Caco-2 (cell line): ENCODE data around the gene SLC5A2. TPM values are rescaled to one million over a fixed set of nuclear protein-coding genes. Genes with fewer than 3 reads are reported as not detected.

ENCODE experiments used
- BruUV-seq: library from RNA; stranded (reverse); fragments of 400-500 nt; replicated peaks from 2 replicates; lab custom pipeline; 2021; lab: Mats Ljungman, UMichigan
- CTCF ChIA-PET: fragments of 300-600 bp; sonication (Branson Sonifier 250); formaldehyde crosslinking; loops from one replicate; lab custom pipeline; 2022; ENCODE audit warnings: antibody characterized with exemption; lab: Charles Lee
- POLR2A ChIA-PET: fragments of 300-600 bp; sonication (Branson Sonifier 250); formaldehyde crosslinking; loops from one replicate; lab custom pipeline; 2022; ENCODE audit warnings: antibody characterized with exemption; lab: Charles Lee
- DNase-seq, 2 experiments: peaks; one replicate each; pipeline versions ENCODE4 v3.0.0 to v3.0.0-alpha.2; 2020 to 2022
- H3K27me3 ChIP-seq: replicated peaks from 2 replicates; pipeline ENCODE4 v1.6.0; 2011; ENCODE audit warnings: low read length; ENCODE audit not compliant: control insufficient read depth, insufficient read depth
- H3K36me3 ChIP-seq: 2 replicates; pipeline ENCODE4 v1.5.1; 2011; ENCODE audit warnings: low read length; ENCODE audit not compliant: control insufficient read depth, insufficient read depth
- H3K4me1 ChIP-seq: fragments of 250-450 bp; sonication (Bioruptor Pico); 2 replicates; pipeline ENCODE4 v1.5.1; 2020; ENCODE audit warnings: mild to moderate bottlenecking
- H3K4me3 ChIP-seq: 2 replicates; pipeline ENCODE4 v1.5.1; 2011; ENCODE audit warnings: low read depth, mild to moderate bottlenecking, control low read depth, low read length
- H3K9me3 ChIP-seq: fragments of 250-450 bp; sonication (Bioruptor Pico); 2 replicates; pipeline ENCODE4 v1.5.1; 2020; ENCODE audit warnings: mild to moderate bottlenecking, moderate library complexity
- H3K27ac Mint-ChIP-seq: one replicate; pipeline ENCODE4 v1.8.0; 2022; ENCODE audit warnings: mixed read lengths; ENCODE audit not compliant: unreplicated experiment
- H3K27me3 Mint-ChIP-seq: one replicate; pipeline ENCODE4 v1.8.0; 2022; ENCODE audit warnings: mixed read lengths; ENCODE audit not compliant: insufficient read depth, unreplicated experiment
- H3K36me3 Mint-ChIP-seq: one replicate; pipeline ENCODE4 v1.8.0; 2022; ENCODE audit warnings: mild to moderate bottlenecking, mixed read lengths; ENCODE audit not compliant: insufficient read depth, unreplicated experiment
- H3K4me1 Mint-ChIP-seq: one replicate; pipeline ENCODE4 v1.8.0; 2022; ENCODE audit warnings: low read depth, mixed read lengths; ENCODE audit not compliant: unreplicated experiment
- H3K4me3 Mint-ChIP-seq: one replicate; pipeline ENCODE4 v1.8.0; 2022; ENCODE audit warnings: mild to moderate bottlenecking, moderate library complexity, mixed read lengths; ENCODE audit not compliant: unreplicated experiment
- H3K9me3 Mint-ChIP-seq: one replicate; pipeline ENCODE4 v1.8.0; 2022; ENCODE audit warnings: mixed read lengths; ENCODE audit not compliant: unreplicated experiment
- CTCF ChIP-seq, 2 experiments: fragments of 200-600 bp in 1 of 2; IDR thresholded peaks; 1 replicate in 1 of 2; 2 replicates in 1 of 2; pipeline versions ENCODE4 v1.5.1 to v1.8.0; 2011 to 2022; ENCODE audit warnings: antibody characterized with exemption in 1 of 2, control low read depth in 1 of 2, inconsistent platforms in 1 of 2, low read depth in 1 of 2, low read length in 1 of 2, mild to moderate bottlenecking in 1 of 2, moderate library complexity in 1 of 2; ENCODE audit not compliant: insufficient read depth in 1 of 2, severe bottlenecking in 1 of 2, unreplicated experiment in 1 of 2
- intact Hi-C: fragments of 100-400 bp; cut with micrococcal nuclease; formaldehyde crosslinking; loops from one replicate; pipeline ENCODE4 v1.10.0; 2022; ENCODE audit not compliant: unreplicated experiment
- total RNA-seq: library from RNA; stranded (reverse); gene quantifications from 2 replicates; pipeline ENCODE4 v1.2.3, GENCODE V29; 2022

Gene SLC5A2
- total RNA-seq, 1 experiment from 2014 or later, result 3.0 TPM

GRCh38 chr16:31532120-31532519 is 49.2 kb downstream of the SLC5A2 start:
- no peaks in the 10 kb centered on the region for H3K36me3 ChIP-seq
- Mint-ChIP-seq H3K36me3 (no peaks in the 10 kb centered on the region), H3K27ac (no peak overlapping the region), H3K9me3 (no peaks in the 10 kb centered on the region), H3K4me3 (no peak overlapping the region), H3K27me3 (peaks cover 11% of the 10 kb centered on the region), H3K4me1 (no peaks in the 10 kb centered on the region)
- H3K4me3 ChIP-seq, result no peak overlapping the region
- no TSS peak for BruUV-seq
- ChIA-PET POLR2A (no interaction called here), CTCF (no interaction called here)
- no peaks in the 10 kb centered on the region for H3K27me3 ChIP-seq
- no peak for TF ChIP-seq CTCF (IDR thresholded peaks at IDR 0.05; ENCODE audit: insufficient read depth in 1 of 2, low read depth in 1 of 2, low read length in 1 of 2, severe bottlenecking in 1 of 2, unreplicated experiment in 1 of 2)
- no peaks in the 10 kb centered on the region for H3K9me3 ChIP-seq
- DNase-seq, result no peak
- no peaks in the 10 kb centered on the region for H3K4me1 ChIP-seq
- intact Hi-C loops, result no loop called here

- no peak for TF ChIP-seq CTCF (IDR thresholded peaks at IDR 0.05; ENCODE audit: insufficient read depth in 1 of 2, low read depth in 1 of 2, low read length in 1 of 2, severe bottlenecking in 1 of 2, unreplicated experiment in 1 of 2)
- Histone ChIP-seq H3K27me3 (no peaks in the 10 kb centered on the region), H3K4me3 (no peak overlapping the region), H3K4me1 (no peaks in the 10 kb centered on the region), H3K9me3 (no peaks in the 10 kb centered on the region), H3K36me3 (no peaks in the 10 kb centered on the region)
- Mint-ChIP-seq H3K27me3 (peaks cover 6% of the 10 kb centered on the region), H3K9me3 (no peaks in the 10 kb centered on the region), H3K36me3 (no peaks in the 10 kb centered on the region), H3K27ac (no peak overlapping the region), H3K4me1 (no peaks in the 10 kb centered on the region), H3K4me3 (no peak overlapping the region)
- DNase-seq, result no peak
- no TSS peak for BruUV-seq
- ChIA-PET POLR2A (no interaction called here), CTCF (no interaction called here)
- intact Hi-C loops, result no loop called here
These were observed 50.0 kb downstream of the SLC5A2 start for GRCh38 chr16:31532896-31533295.

- CTCF ChIA-PET, result interaction anchor here (0.6 kb wide), 1 partner anchor 320 kb away, joined by 6 read pairs; no protein-coding TSS in a partner anchor
- Histone ChIP-seq H3K36me3 (no peaks in the 10 kb centered on the region), H3K4me1 (no peaks in the 10 kb centered on the region), H3K4me3 (no peak overlapping the region), H3K9me3 (no peaks in the 10 kb centered on the region), H3K27me3 (no peaks in the 10 kb centered on the region)
- TF ChIP-seq CTCF (IDR thresholded peaks at IDR 0.05; ENCODE audit: insufficient read depth in 1 of 2, low read depth in 1 of 2, low read length in 1 of 2, severe bottlenecking in 1 of 2, unreplicated experiment in 1 of 2), result no peak
- no peaks in the 10 kb centered on the region for H3K36me3 Mint-ChIP-seq
- no peak overlapping the region for H3K4me3 Mint-ChIP-seq
- intact Hi-C loops, result no loop called here
- POLR2A ChIA-PET, result no interaction called here
- H3K27ac Mint-ChIP-seq, result no peak overlapping the region
- no TSS peak for BruUV-seq
- peaks cover 3% of the 10 kb centered on the region for H3K27me3 Mint-ChIP-seq
- DNase-seq, result no peak
- no peaks in the 10 kb centered on the region for H3K9me3 Mint-ChIP-seq
- H3K4me1 Mint-ChIP-seq, result no peaks in the 10 kb centered on the region
These were observed 52.8 kb downstream of the SLC5A2 start for GRCh38 chr16:31535737-31536136.
